ENCODE measurements around the gene RNF223. TPM values are rescaled to one million over a fixed set of nuclear protein-coding genes. Genes with fewer than 3 reads are reported as not detected.

Gene RNF223
- total RNA-seq, 1 experiment from 2014 or later, result 6.3 TPM

DNA sequence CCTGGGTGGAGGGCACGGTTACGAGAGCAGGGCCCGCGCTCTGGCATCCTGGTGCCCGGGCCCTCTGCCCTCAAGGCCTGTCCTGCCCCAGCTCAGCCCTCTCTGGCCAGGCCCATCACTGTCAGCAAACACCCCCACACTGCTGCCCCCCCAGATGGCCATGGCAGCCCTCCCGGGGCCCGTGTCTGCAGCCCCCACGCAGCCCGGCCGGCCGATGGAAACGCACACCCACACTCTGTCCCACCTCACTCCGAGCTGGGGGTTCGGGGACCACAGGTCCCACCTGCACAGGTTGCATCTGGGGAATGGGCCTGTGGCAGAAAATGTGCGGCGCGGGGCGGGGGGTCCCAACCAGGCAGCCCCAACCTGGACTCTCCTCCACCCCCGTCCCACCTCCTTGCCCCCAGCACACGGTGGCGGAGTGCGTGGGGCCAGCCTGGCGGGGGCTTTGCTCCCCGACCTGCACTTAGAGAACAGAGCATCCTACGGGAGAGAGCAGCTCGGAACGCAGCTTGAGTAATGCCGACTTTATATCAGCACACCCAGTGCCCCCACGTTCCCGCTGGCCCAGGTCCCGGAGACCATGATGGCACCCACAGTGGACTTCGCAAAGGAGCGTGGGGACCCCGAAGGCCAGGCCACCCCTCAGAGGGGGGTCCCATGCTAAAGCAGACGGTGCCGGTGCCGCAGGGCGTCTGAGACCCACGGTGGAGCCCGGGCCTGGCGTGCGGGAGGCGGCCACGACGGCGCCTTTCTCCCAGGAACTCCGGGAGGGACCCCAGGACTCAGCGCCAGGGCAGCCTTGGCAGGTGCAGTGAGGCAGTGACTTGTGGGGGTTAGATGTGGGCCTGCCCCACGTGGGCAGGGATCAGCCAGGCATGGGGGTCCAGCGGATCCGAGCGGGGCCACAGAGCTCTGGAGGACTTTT is 7.5 kb upstream of the RNF223 start:
- no peak overlapping the region for H3K4me2 ChIP-seq (ENCODE audit: low read length)
- no peak overlapping the region for H2AFZ ChIP-seq (ENCODE audit: low read depth, low read length, poor library complexity, severe bottlenecking)
- TF ChIP-seq ATF3 (IDR thresholded peaks at IDR 0.05) (no peak), ELF1 (IDR thresholded peaks at IDR 0.05; ENCODE audit: borderline replicate concordance, low read depth) (no peak), RAD21 (IDR thresholded peaks at IDR 0.05; ENCODE audit: low read depth) (no peak), ZFX (IDR thresholded peaks at IDR 0.05) (no peak), ZNF274 (IDR thresholded peaks at IDR 0.05; ENCODE audit: low read depth, low read length) (no peak), SIN3A (IDR thresholded peaks at IDR 0.05; ENCODE audit: low read depth) (no peak), CBX3 (IDR thresholded peaks at IDR 0.05; ENCODE audit: low read depth) (no peak), FOSL1 (IDR thresholded peaks at IDR 0.05; ENCODE audit: low read depth) (no peak), CTCF (IDR thresholded peaks at IDR 0.05 in 2 of 3, conservative IDR thresholded peaks at IDR 0.05 in 1 of 3; ENCODE audit: borderline replicate concordance in 1 of 3, insufficient read depth in 1 of 3, low read depth in 2 of 3, low read length in 2 of 3) (no peak), EGR1 (IDR thresholded peaks at IDR 0.05; ENCODE audit: low read depth) (no peak), REST (IDR thresholded peaks at IDR 0.05; ENCODE audit: low read depth) (no peak), JUND (IDR thresholded peaks at IDR 0.05) (no peak)
- RAD21 ChIA-PET (ENCODE audit: low non-redundant PET in 1 of 2, low total read pairs in 2 of 2, uncharacterized antibody in 2 of 2, unreplicated experiment in 2 of 2), result no interaction called here
- H3K9me3 ChIP-seq (ENCODE audit: control insufficient read depth in 1 of 2, insufficient read depth in 1 of 2, low read depth in 1 of 2, low read length in 2 of 2), result no peaks in the 10 kb centered on the region
- intact Hi-C loops (cut with micrococcal nuclease), result no loop called here
- H3K4me3 ChIP-seq (replicated peaks in 1 of 2; ENCODE audit: low read depth in 1 of 2, low read length in 2 of 2), result no peak overlapping the region
- BruUV-seq (replicated peaks), result no TSS peak
- no peak for ATAC-seq
- H3K4me1 ChIP-seq (ENCODE audit: control insufficient read depth in 1 of 2, insufficient read depth in 2 of 2, low read length in 2 of 2), result peaks cover 10 to 18% of the 10 kb centered on the region in 2 experiments
- no peaks in the 10 kb centered on the region for H3K27me3 ChIP-seq (ENCODE audit: insufficient read depth, low read length)
- no peaks in the 10 kb centered on the region for H3K36me3 ChIP-seq (ENCODE audit: control insufficient read depth in 1 of 2, insufficient read depth in 2 of 2, low read length in 2 of 2)
- no peak overlapping the region; the same call in 1 of the 2 replicates for H3K27ac ChIP-seq (ENCODE audit: low read depth, low read length)
- no peak overlapping the region for H3K9ac ChIP-seq (ENCODE audit: low read length)
- POLR2A ChIA-PET, result no interaction called here
- H4K20me1 ChIP-seq (ENCODE audit: insufficient read depth), result no peaks in the 10 kb centered on the region
- CTCF ChIA-PET, result no interaction called here
- H3K79me2 ChIP-seq (ENCODE audit: insufficient read depth, low read length), result no peaks in the 10 kb centered on the region
- no peak for DNase-seq (ENCODE audit: low read depth, low spot score)
- H3K9me2 ChIP-seq (ENCODE audit: insufficient read depth), result no peaks in the 10 kb centered on the region
